Stimulated activated CD4-positive, alpha-beta T cell treated with anti-CD3 and anti-CD28 coated beads, TNF-alpha, amount 100 ng/mL, for 24 hours (primary cell): ENCODE data around the gene SP6.

Source experiments
- DNase-seq, 3 experiments: peaks; one replicate each; pipeline ENCODE4 v3.0.0-alpha.2; 2020; ENCODE audit warnings: low read depth in 3 of 3

The SP6 gene

GRCh38 chr17:47812146-47812920, 38.6 kb downstream of the SP6 start:
- no peak for DNase-seq

GRCh38 chr17:47811709-47812108, 39.3 kb downstream of the SP6 start:
- no peak for DNase-seq

GRCh38 chr17:47810901-47811635, 39.9 kb downstream of the SP6 start:
- no peak for DNase-seq

GRCh38 chr17:47810200-47810821, 40.7 kb downstream of the SP6 start:
- DNase-seq: peak in 1 of 3 experiments; percentile 11

GRCh38 chr17:47808830-47809480, 42.0 kb downstream of the SP6 start:
- DNase-seq: no peak

- DNase-seq: no peak
These were observed 42.7 kb downstream of the SP6 start for GRCh38 chr17:47808036-47808829.

- DNase-seq: no peak
These were observed 43.5 kb downstream of the SP6 start for GRCh38 chr17:47807421-47807820.

GRCh38 chr17:47806913-47807255, 44.1 kb downstream of the SP6 start:
- DNase-seq: no peak

- DNase-seq: no peak
These were observed 44.7 kb downstream of the SP6 start for GRCh38 chr17:47806026-47806912.

- DNase-seq: no peak
These were observed 46.5 kb downstream of the SP6 start for GRCh38 chr17:47804461-47804860.

GRCh38 chr17:47803751-47804150, 47.2 kb downstream of the SP6 start:
- no peak for DNase-seq

- DNase-seq: no peak
These were observed 47.8 kb downstream of the SP6 start for GRCh38 chr17:47803201-47803600.

- DNase-seq: peak; percentile 20 to 61 (median 37)
These were observed 48.5 kb downstream of the SP6 start for GRCh38 chr17:47802341-47803022.

- DNase-seq: no peak
These were observed 49.1 kb downstream of the SP6 start for GRCh38 chr17:47801906-47802305.

GRCh38 chr17:47801176-47801765, 49.7 kb downstream of the SP6 start:
- no peak for DNase-seq

- DNase-seq: no peak
These were observed 50.3 kb downstream of the SP6 start for GRCh38 chr17:47800686-47801085.

GRCh38 chr17:47797797-47798196, 53.2 kb downstream of the SP6 start:
- no peak for DNase-seq
